HG03558 (cell line): ENCODE data around the gene MTUS2.

Source experiments
- ATAC-seq: cut with Tn5 transposase; IDR thresholded peaks from one replicate; pipeline ENCODE4 v1.9.1; 2021; ENCODE audit warnings: moderate number of reproducible peaks; ENCODE audit not compliant: unreplicated experiment; ENCODE audit errors: extremely low read depth

Gene MTUS2

DNA sequence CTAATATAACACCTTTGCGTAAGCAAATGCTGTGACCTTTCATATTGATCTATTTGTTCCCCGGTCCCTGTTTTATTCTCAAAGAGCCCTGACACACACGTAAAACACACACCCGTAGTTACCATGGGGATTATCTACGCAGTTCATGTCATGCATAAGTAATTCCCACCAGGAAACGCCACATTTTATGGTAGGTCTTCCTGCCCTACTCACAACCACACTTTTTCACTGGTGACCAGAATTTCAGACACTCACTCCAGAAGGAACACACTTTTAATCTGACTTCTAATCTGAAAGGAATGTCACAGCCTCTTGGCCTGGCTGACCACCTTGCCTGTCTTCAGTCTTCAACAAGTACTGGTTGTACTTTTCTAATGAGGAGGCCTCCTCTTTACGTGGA is 728.6 kb downstream of the MTUS2 start:
- no peak for ATAC-seq

DNA sequence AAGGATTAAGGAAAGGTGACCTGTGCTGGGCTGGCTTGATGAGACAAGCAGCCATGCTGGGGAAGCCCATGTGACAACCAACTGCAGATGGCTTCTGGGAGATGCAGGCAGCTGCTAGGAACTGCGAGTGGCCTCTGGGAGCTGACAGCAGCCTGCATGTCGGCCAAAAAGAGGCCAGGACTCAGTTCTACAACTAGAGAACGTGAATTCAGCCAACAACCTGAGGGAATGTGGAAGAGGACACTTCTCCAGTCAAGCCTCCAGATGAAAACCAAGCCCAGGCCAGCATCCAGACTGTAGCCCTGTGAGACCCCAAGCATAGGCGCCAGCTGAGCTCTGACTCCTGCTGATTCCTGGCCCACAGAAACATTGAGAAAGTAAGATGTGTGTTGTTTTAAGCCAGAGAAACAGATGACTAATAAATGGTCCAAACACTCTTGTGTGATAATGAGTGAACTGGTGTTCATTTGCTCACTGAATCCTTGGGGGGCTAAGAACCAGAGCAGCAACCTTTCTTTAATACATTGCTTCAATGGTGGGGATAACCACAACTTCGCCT is 730.4 kb downstream of the MTUS2 start:
- no peak for ATAC-seq

DNA sequence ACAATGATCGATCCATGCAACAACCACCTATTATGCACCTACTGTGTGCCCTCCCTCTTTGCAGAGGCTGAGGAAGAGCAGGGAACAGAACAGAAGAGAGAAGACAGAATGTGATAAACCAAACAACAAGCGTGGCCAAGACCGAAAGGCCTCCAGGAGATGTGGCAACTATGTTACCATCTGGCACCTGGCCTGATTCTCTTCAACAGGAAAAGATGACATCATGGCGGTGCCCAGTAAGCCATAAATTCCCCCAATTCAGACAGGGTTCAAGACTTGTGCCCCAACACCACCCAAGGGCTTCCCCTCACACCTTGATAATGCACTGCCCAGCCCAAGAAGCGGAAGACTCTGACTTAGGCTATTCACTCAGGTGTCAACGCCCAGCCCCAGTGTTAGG is 731.1 kb downstream of the MTUS2 start:
- no peak for ATAC-seq
